Measurements from ENCODE around the gene IGFLR1.

The IGFLR1 gene

GRCh38 chr19:35757231-35757748, 15.0 kb upstream of the IGFLR1 start:
- Histone ChIP-seq H3K4me3 (peak overlapping the region; percentile 60 to 99 (median 78)), H3K27ac (peak overlapping the region; percentile 5 to 97 (median 76))

- H3K4me3 ChIP-seq, result peak within 1 kb of the TSS; percentile 60 to 99 (median 78)
- H3K27ac ChIP-seq, result peak within 1 kb of the TSS; percentile 5 to 97 (median 76)
Observed at GRCh38 chr19:35756377-35757230, 14.4 kb upstream of the IGFLR1 start, which contains the start of gene HSPB6. HSPB6 (minus strand) TSS chr19:35757029; CDS start chr19:35757008, 21 bp downstream.

GRCh38 chr19:35755550-35756376, 13.5 kb upstream of the IGFLR1 start:
- Histone ChIP-seq H3K27ac (peak overlapping the region in 19 of 21 experiments; percentile 0 to 97 (median 75)), H3K4me3 (peak overlapping the region; percentile 7 to 76 (median 17))

GRCh38 chr19:35755131-35755549, 12.9 kb upstream of the IGFLR1 start:
- H3K27ac ChIP-seq, result peak overlapping the region in 16 of 21 experiments; percentile 5 to 97 (median 75)
- H3K4me3 ChIP-seq, result peak overlapping the region; percentile 7 to 76 (median 17)

GRCh38 chr19:35754370-35755130, 12.3 kb upstream of the IGFLR1 start:
- Histone ChIP-seq H3K27ac (peak overlapping the region in 11 of 21 experiments; percentile 48 to 97 (median 76)), H3K4me3 (no peak overlapping the region)

GRCh38 chr19:35753634-35754369, 11.6 kb upstream of the IGFLR1 start:
- no peak overlapping the region for H3K27ac ChIP-seq
- H3K4me3 ChIP-seq, result no peak overlapping the region

- Histone ChIP-seq H3K27ac (no peak overlapping the region), H3K4me3 (no peak overlapping the region)
Observed at GRCh38 chr19:35752746-35753350, 10.6 kb upstream of the IGFLR1 start.

GRCh38 chr19:35751839-35752745, 9.8 kb upstream of the IGFLR1 start:
- Histone ChIP-seq H3K4me3 (no peak overlapping the region), H3K27ac (no peak overlapping the region)

GRCh38 chr19:35750167-35750566, 7.9 kb upstream of the IGFLR1 start:
- H3K27ac ChIP-seq, result peak overlapping the region in 2 of 21 experiments; percentile 25 to 87
- no peak overlapping the region for H3K4me3 ChIP-seq

- H3K27ac ChIP-seq, result peak within 1 kb of the TSS; percentile 10 to 92 (median 84)
- peak within 1 kb of the TSS; percentile 64 to 94 (median 79) for H3K4me3 ChIP-seq
Observed at GRCh38 chr19:35748106-35749020, 6.1 kb upstream of the IGFLR1 start, which contains the start of gene LIN37. LIN37 (plus strand) TSS chr19:35748576; CDS start chr19:35748725, 149 bp downstream.

- H3K27ac ChIP-seq, result peak overlapping the region in 10 of 21 experiments; percentile 98 to 100 (median 100)
- H3K4me3 ChIP-seq, result peak overlapping the region in 3 of 7 experiments; percentile 62 to 92 (median 87)
Observed at GRCh38 chr19:35746531-35746930, 4.3 kb upstream of the IGFLR1 start.

GRCh38 chr19:35746087-35746462, 3.8 kb upstream of the IGFLR1 start:
- Histone ChIP-seq H3K27ac (peak overlapping the region in 20 of 21 experiments; percentile 75 to 100 (median 100)), H3K4me3 (peak overlapping the region; percentile 58 to 97 (median 87))

- H3K4me3 ChIP-seq, result peak within 1 kb of the TSS; percentile 58 to 97 (median 87)
- peak within 1 kb of the TSS; percentile 91 to 100 (median 100) for H3K27ac ChIP-seq
Observed at GRCh38 chr19:35745328-35746086, 3.3 kb upstream of the IGFLR1 start, which contains the start of the genes PSENEN and U2AF1L4. PSENEN (plus strand) TSS chr19:35745651; CDS start chr19:35745931, 280 bp downstream. U2AF1L4 (minus strand) TSS chr19:35745418; CDS start chr19:35745391, 27 bp downstream.

- Histone ChIP-seq H3K4me3 (peak overlapping the region; percentile 58 to 97 (median 87)), H3K27ac (peak overlapping the region; percentile 91 to 100 (median 100))
Observed at GRCh38 chr19:35744430-35745327, 2.4 kb upstream of the IGFLR1 start.

Measured in skin epidermis (tissue), 12 donors.